HL-60/S4 treated with retinoic acid at 250 ng/mL for 4 days and 3 days (cell line): Measurements from ENCODE around the gene FBXO31.

ENCODE experiments used
- in situ Hi-C: fragments of 300-500 bp; cut with MboI; formaldehyde crosslinking; loops from 2 replicates; pipeline ENCODE4 v1.7.0; 2022; ENCODE audit warnings: low sequenced_read_pairs

FBXO31 gene

DNA sequence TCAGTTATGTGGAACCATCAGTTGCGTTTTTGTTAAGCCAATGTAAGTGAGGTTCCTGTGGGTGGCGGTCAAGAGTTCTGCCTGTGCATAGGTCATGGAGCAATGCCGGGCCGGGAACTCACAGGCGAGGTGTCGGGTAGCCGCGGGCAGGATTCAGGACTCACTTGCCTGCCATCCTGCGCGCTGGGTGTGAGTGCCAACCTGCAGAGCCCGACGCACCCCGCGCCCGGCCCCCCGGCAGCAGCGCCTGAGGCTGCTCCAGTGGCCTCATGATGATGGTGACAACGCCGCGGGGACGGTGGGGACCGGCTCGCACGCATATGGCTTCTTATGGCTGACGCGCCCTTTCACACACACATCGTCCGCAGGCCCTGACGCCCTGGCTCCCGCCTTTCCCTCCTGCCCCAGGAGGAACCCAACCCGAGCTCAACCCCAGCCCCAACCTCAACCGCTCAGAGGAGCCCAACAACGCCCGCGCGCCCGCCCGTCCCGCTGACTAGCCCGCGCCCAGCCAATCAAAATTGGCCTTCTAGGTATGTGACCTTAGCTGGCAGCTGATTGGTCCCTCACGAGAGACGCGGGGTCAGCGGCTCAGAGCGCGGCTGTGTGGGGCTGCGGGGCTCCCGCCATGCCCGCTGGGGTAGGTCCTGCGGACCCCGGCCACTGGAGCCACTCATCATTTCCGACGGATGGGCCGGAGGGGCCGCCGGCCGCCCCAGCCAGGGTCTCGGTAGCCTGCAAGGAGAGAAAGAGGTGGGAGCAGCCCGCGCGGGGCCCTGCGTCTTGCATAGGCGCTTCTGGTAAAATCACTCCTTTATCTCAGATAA lies 66.4 kb downstream of the FBXO31 start, which contains the start of gene C16orf95:
TSS of gene C16orf95 (minus strand) at position 470 of the 827 bp plus-strand sequence. CDS start at position 320, 150 bp downstream.
- in situ Hi-C loops: no loop called here

DNA sequence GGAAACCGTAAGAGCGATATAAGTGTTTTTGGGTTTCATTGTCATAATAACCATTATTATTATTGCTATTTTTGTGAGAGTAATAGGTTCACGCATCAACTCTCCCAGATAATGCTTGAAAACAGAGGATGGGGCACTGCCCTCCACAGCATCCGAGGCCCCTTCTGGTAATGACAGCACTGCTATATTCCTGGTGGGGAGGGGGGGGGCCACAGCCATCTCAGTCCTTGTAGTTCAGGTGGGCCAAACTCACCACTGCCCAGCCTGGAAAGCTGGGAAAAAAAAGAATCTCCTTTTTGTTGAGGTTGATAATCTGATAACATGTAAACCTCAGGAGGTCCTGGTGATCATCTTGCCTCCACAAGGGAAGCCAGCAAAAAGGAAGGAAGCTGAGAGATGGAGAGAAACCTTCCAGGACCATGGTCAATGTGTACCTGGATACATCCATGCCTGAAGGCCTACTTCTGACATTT lies 67.1 kb downstream of the FBXO31 start:
- in situ Hi-C loops: no loop called here

DNA sequence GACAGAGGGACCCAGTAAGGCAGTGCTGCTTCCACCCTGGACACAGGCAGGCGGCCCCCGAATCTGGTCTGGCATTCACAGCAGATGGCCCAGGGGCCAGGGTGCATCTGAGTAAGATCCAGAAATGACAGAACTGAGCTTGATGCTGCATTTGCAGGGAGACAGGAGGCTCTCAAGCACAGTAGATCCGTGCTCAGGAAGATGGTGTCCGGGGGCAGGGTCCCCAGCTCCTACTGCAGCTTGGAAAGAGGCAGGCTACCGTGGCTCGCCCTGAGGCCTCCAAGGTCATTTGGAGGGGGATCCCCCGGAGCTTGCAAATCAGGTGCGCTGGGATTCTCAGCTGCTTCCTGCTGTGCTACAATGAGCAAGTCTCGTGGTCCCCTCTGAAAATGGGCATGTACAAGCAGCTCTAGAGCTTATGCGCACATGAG lies 68.6 kb downstream of the FBXO31 start:
- in situ Hi-C loops: no loop called here

DNA sequence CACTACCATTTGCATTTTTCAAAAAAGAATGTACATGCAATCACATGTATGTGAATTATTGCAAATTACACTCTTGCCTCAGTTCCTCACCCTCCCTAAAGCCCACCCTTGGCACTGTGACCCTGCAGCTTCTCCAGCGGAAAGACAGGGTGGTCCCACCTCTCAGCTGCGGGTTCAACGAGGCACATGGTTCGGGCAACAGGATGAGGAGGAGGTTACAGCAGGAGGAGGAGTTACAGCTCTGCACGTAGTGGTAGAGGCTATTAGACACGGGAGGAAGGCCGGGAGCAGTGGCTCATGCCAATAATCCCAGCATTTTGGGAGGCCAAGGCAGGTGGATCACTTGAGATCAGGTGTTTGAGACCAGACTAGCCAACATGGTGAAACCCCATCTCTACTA lies 71.6 kb downstream of the FBXO31 start:
- in situ Hi-C loops: no loop called here

DNA sequence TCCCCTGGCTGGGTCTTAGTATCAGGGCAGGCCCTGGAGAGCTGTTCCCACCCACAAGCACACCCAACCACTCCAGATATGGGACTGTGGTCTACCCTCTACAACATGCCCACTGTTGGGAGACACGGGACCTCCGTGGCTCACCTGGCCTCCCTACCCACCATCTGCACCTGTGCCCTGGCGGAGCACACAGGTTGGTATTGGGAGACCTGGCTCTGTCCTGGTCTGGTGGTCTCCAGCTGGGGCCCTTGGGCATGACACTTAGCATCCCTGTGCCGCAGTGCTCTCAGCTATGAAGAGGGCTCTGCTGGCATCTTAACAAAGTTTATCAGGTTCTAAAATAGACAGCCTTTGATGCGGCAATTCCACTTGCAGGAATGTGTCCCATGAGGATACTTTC lies 72.2 kb downstream of the FBXO31 start:
- in situ Hi-C loops: no loop called here

DNA sequence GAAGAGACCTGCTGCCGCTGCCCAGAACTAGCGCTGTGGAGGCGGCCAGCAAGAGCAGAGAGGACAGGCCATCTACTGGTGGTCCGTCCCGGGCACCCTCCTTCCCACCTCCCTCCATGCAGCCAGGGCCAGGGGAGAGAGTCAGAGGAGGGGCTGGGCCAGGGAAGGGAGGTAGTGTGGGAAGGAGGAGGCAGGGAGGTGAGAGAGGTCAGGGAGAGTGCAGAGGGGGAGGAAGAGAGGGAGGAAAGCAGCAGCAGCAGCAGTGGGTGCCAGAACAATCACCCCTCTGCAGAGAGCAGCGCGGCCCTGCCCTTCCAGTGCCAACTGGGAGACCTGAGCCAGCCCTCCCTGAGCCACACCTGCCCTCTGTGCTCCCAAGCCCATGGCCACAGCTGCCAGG lies 73.0 kb downstream of the FBXO31 start:
- in situ Hi-C loops: no loop called here

DNA sequence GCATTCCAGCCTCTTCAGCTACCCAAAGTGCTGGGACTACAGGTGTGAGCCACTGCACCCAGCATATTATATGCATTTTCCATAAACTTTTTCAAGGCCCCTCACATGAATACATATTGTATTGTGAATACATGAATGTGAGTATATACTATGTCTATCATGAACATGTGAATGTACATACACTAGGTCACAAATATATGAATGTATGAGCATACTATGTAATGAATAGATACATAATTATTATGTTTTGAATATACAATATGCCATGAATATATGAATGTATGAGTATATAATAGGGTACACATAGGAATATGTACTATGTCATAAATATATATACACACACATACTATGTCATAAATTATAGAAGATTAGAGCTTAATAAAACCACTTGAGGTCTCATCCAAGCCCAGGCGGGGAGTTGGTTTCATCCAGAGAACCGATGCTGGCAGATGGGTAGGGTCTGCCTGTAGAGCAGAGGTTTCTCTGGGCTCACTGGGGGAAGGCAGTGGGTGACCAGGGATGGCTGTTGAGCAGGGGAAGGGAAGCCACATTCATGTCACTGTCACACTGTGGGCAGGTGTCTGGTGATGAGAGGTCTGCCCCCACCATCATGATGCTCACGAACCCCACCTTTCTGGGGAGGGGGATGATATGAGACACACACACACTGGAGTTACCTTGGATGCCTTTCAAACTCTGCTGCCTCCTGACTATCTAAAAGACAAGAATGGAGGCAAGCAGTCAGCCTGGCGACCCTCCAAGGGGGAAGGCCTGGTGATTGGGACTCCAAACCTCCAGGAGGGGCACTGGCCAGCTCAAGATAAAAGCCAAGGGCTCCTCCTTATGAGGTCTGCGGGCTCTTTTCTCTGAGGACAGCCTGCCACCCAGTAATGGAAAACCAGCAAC lies 73.7 kb downstream of the FBXO31 start:
- in situ Hi-C loops: no loop called here

DNA sequence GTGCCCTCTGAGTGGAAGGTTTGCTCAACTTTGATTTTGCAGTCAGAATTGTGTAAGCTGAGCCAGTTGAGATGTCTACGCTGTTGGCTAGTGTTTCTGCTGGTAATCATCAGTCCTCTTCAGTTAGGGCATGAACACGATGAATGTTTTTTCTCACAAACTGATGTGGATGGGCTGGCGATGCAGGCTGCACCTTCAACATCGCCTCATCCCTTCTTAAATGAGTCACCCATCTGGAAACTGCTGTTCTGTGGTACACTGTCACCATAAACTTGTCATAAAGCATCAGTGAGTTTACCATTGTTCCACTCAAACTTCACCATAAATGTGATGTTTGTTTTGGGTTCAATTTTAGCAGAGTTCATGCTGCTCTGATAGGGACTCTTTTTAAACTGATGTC lies 74.8 kb downstream of the FBXO31 start:
- in situ Hi-C loops: no loop called here

DNA sequence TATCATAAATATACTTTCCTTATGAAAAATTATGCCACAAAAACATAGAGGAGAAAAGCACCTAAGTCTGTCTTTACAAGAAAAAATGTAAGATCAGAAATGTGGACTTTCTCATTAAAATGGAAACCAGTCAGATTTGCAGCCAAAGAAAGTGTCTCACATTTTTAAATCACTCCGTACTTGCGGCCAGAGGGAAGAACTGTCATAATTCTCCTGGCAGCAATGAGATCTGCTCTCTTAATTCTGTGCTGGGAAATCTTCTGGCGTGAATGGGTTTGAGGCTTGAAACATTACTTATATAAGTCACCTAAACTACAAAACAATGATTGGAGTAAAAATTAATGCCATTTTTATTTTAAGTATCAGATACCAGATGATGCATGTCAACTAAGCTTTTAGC lies 77.1 kb downstream of the FBXO31 start:
- in situ Hi-C loops: no loop called here

DNA sequence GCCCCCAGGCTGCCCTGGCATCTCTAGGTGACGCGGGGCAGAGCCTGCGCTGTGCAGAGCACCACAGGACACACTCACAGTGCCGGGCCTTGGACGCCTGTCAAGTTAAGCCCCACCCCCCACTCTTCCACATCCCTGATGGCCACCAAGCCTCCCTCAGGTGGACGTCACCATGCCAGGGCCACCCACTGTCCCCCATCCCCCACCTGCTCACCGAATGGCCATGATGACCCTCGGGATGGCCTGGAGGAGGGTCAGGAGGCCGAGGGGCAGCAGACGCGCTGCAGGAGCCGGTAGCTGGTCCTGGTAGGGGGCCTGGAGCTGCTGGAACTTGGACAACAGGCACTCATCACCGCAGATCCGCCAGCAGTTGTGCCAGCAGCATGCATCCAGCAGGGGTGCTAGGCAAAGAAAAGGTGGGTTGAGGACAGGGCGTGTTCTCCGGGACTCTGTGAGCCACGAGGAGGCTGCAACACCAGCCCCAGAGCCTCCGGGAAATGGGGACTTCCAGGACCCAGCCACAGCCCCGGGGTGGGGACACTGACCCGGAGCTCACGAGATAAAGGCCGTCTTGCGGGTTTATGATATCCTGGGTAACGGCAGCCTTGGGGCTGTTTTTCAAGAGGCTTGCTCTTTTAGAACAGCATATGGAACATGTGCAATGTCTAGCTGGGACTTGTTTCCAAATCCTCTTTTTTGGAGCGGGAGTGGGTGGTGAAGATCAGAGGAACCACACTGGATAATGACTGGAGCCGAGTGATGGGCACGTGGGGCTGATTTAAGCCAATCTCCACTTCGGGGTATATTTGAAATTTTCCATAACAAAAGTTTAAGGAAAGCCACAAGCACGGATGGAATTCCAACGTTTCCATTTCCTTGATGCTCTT lies 77.8 kb downstream of the FBXO31 start:
- in situ Hi-C loops: no loop called here

DNA sequence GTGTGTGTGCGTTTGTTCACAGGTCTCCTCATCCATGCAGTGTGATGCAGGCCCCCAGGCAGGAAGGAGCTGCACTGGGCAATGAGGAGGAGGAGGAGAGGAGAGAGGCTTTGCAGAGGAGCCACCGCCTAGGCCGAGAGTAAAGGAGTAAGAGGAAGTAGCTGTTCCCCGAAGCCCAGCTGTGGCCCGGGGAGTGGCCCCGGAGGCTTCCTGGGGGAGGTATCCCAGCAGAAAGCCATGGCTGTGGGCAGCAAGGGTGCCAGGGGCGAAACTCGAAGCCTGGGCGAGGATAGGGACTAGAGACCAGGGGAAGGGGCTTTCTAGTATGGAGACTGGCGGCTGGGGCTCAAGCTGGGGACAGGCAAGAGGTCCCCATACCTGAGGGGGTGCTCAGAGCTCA lies 78.6 kb downstream of the FBXO31 start:
- in situ Hi-C loops: no loop called here

DNA sequence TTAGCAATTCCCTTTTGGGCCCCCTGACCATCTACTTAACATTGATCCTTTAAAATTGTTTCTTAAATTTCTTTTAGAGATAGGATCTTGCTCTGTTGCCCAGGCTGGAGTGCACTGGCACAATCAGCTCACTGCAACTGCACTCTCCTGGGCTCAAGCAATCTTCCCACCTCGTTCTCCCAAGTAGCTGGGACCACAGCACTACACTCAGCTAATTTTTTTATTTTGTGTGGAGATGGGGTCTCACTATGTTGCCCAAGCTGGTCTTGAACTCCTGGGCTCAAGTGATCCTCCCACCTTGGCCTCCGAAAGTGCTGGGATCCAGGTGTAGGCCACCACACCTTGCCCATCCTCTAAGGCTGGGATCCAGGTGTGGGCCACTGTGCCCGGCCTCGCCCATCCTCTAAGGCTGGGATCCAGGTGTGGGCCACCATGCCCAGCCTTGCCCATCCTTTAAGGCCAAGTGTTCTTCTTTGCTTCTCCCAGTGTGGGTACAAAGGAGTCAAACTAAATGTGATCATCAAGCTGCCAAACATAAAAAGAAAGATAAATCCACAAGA lies 79.5 kb downstream of the FBXO31 start:
- in situ Hi-C loops: no loop called here

DNA sequence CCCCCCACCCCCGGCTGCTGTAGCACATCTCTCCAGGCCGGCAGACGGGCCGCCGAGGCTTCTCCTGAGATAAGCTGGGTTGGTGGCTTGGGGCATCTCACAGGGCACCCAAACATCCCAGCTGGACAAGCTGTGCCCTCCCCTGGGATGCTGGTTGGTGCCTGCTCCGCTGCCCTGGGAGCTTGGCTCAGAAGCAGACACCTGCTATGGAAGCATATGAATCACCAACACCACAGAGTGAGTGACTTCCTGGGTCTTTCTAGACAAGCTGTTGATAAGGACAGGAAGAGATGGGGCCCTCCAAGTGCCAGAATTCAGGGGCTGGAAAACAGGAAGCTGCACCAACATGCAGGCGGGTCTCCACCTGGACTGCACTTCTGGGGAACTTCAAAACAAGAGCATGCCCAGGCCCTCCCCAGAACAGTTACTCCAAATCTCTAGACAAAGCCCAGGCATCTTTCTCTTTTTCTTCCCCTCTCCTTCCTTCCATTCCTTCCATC lies 80.1 kb downstream of the FBXO31 start:
- in situ Hi-C loops: no loop called here

DNA sequence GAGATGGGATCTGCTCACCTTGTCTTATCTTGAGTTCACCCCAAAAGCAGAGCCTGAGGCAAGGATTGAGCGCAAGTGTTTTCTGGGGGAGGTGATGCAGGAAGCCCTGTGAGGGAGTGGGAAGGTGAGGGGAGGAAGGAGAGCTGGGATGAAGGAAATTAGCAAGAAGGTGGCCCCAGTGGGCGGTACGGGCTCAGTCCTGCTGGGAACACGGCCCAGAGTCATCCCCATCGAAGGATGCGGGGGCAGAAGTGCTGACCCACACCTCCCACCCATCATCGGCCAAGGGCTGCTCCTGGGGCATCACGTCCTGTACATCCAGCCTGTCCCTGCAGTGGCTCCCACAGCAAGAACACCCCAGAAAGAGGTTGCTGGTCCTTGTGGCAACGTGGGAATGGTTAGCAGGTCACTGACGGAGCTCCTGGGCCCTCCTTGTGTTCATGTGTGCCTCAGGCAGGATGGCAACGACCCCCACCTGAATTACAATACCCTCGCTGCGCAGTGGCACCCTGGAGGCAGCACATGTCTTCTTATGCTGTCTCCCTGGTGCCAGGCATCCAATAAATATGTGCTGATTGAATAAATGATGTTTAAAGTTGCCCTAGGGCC lies 84.6 kb downstream of the FBXO31 start:
- in situ Hi-C loops: loop anchor here (25.0 kb wide), 1 partner anchor 737 kb away; the partner anchor contains the start of genes FOXC2 and MTHFSD

DNA sequence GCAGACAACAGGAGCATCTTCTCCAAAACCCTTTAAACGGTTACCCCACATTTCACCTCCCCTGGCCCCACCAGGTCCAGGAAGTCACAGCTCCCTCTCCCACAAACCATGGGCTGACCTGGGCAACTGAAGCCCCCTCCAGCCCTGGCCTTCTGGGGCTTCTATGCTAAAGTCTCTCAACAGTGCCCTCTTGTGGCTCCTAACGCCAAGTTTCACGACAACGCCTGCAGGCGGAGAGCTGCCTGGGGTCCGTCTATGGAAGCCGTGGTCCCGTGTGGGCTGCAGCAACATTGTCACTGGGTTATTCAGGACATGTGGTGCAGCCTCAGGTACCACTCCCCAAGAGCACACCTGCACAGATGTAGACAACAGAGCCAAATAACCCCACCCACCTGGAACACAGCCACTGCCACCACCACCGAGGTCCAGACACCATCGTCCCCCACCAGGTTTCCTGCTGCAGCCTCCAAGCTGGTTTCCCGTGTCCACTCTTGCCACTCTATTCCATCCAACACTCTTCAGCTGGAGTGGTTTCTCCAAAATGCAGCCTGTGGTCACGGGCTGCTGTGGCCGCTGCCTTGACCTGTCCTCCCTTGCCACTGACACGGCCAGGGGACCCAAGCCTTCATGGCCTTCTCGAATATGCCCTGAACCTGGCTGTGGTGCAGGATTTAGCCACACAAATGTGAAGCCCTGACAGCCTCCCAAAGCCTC lies 85.5 kb downstream of the FBXO31 start:
- in situ Hi-C loops: loop anchor here (25.0 kb wide), 1 partner anchor 736 kb away; the partner anchor contains the start of genes FOXC2 and MTHFSD

DNA sequence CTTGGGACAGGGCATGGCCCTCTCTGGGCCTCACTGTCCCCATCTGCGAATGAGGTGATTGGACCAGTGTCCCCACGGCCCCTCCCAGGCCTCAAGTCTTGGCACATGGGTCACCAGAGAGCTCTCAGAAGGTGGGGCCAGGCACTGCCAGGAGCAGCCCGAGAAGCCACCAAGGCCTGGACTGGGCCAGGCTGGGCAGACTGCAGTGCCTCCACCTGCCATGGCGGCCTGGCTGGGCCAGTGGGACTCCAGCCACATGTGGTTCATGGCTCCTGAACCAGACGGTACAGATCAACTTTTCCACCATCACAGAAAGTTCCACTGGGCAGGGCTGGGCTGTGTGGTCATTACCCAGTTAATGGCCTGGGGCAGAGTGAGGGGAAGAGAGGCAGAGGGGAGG lies 86.2 kb downstream of the FBXO31 start:
- in situ Hi-C loops: loop anchor here (25.0 kb wide), 1 partner anchor 735 kb away; the partner anchor contains the start of genes FOXC2 and MTHFSD

DNA sequence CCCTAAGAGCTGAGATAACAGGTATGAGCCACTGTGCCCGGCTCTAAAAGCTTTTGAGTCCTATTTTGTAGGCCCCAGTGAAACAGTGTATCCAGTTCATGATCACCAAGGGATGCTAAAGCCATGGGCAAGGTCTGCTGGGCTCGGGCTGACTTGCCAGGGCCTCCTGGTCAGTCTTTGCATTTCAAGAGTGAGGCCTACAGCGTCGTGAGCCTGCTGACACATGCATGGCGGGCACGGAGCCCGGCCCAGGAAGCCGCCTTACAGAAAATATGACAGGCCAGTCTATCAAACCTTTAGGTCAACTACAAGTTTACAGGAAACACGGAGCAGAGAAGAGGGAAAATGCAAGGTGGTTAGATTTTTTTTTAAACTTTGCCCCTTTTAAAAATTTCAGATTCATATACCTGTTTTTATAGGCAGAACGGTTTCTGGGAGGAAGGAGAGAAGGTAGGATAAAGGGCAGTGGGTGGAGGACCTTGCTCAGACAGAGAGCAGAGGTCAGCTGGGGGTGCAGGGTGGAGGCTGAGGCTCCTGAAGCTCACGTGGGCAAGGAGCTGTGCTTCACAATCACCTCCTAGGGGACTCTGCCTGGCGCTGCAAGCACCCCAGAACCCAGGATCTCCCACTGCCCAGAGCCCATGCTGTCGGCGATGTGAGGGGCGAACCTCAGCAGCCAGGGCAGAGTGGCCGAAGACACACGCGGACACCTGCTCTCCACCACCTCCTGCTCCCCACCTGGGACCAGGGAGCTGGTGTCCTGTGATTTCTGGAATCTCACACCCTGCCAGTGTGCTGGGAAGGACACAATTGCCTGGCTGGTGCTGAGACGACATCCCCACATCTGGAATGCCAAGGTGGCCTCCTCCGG lies 87.7 kb downstream of the FBXO31 start:
- in situ Hi-C loops: loop anchor here (25.0 kb wide), 1 partner anchor 734 kb away; the partner anchor contains the start of genes FOXC2 and MTHFSD

DNA sequence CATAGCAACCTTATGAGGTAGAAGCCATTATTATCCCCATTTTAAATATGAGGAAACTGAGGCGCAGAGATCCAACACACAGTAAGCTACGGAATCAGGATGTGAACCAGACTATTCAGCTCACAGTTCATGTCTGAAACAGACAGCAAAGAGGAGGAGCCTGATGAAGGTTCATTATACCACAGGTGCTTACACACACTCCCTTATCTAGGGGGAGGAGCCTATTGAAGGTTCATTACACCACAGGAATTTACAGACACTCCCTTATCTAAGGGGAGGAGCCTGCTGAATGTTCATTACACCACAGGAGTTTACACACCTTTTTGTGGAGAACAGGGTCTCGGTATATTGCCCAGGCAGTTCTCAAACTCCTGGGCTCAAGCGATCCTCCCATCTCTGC lies 88.3 kb downstream of the FBXO31 start:
- in situ Hi-C loops: loop anchor here (25.0 kb wide), 1 partner anchor 733 kb away; the partner anchor contains the start of genes FOXC2 and MTHFSD
